Measurements from ENCODE around the gene DRD2.

DNA sequence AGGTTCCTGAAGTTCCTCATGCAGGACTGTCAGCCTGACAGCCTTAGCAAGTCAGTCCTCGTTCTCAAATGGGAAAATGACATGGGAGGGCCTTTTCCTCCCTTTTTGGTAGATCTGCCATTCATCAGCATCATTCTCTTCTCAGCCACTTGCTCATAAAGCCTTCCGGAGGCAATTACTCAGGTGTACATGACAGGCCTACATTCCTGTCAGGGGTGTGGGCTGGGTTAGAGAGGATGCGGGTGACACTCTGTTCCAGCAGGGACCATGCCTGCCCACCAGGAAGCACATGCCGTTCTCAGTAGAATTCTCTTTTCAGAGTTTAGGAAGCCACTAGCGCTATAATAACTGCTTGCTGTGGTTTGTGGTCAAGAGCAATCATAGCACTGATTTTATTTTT, 111.8 kb downstream of the DRD2 start:
- TF ChIP-seq CTCF (IDR thresholded peaks at IDR 0.05 in 8 of 11, conservative IDR thresholded peaks at IDR 0.05 in 3 of 11) (no peak), POLR2A (IDR thresholded peaks at IDR 0.05) (no peak), POLR2AphosphoS5 (IDR thresholded peaks at IDR 0.05) (no peak)

All from spleen (tissue), 7 donors.